Measurements from ENCODE around the gene SLC16A3. TPM values are rescaled to one million over a fixed set of nuclear protein-coding genes. Genes with fewer than 3 reads are reported as not detected.

Gene SLC16A3
- total and polyA plus RNA-seq, 9 of the 15 experiments (the other 6 are each of a cell fraction or from before 2014, with no cell fraction given): 0.11 to 5.4 (median 1.2) TPM; not detected in 2

GRCh38 chr17:82281076-82281475 lies 52.2 kb downstream of the SLC16A3 start:
- Histone ChIP-seq H3K9me3 (replicated peaks; ENCODE audit: control insufficient read depth, insufficient read depth, low read depth, low read length) (no peaks in the 10 kb centered on the region), H3K9me1 (ENCODE audit: control insufficient read depth, insufficient read depth, low read length) (no peaks in the 10 kb centered on the region), H4K20me1 (replicated peaks; ENCODE audit: control insufficient read depth, insufficient read depth, low read length) (no peaks in the 10 kb centered on the region), H3K9ac (ENCODE audit: insufficient read depth in 1 of 2, low read depth in 2 of 2, low read length in 2 of 2) (peak overlapping the region in 1 of 2 experiments; percentile 66; a peak in 1 of 4 replicates), H2AFZ (ENCODE audit: low read depth, low read length) (no peak overlapping the region), H3K79me2 (ENCODE audit: control insufficient read depth, insufficient read depth, low read length) (no peaks in the 10 kb centered on the region), H3K27ac (ENCODE audit: extremely low read depth, low read depth, low read length) (no peak overlapping the region; the same call in 2 of the 3 replicates), H3K4me1 (replicated peaks in 1 of 2; ENCODE audit: control insufficient read depth in 2 of 2, insufficient read depth in 2 of 2, low read length in 2 of 2) (peaks cover 5 to 46% of the 10 kb centered on the region in 2 experiments; a peak in 3 of 5 replicates), H3K4me2 (ENCODE audit: insufficient read depth, low read length) (no peak overlapping the region), H3K27me3 (ENCODE audit: control insufficient read depth in 2 of 2, insufficient read depth in 2 of 2, low read length in 2 of 2) (no peaks in the 10 kb centered on the region), H3K4me3 (no peak overlapping the region), H3K36me3 (ENCODE audit: control insufficient read depth, insufficient read depth, low read length) (no peaks in the 10 kb centered on the region)
- in situ Hi-C loops (cut with MboI) (no loop called here), intact Hi-C loops (cut with micrococcal nuclease) (no loop called here)
- BruUV-seq (replicated peaks): no TSS peak
- FAIRE-seq: no peak
- CTCF ChIA-PET (ENCODE audit: low intra/inter-chr PET ratio): interaction anchor here (0.7 kb wide), 1 partner anchor 182 kb away, joined by 3 read pairs; no protein-coding TSS in a partner anchor
- POLR2A ChIA-PET: interaction anchor here (0.6 to 1.3 kb wide), 3 partner anchors 9 to 10 kb away, joined by 3 to 5 read pairs (median 4); no protein-coding TSS in a partner anchor
- no peak for TF ChIP-seq ZNF347 (CRISPR knock-in tag; IDR thresholded peaks at IDR 0.05; ENCODE audit: low read depth)
- TF ChIP-seq U2AF2 (optimal IDR thresholded peaks at IDR 0.05; ENCODE audit: low read depth, low read length): no peak
- 0 out of 2 replicates have a peak, but pooled peaks have one; percentile 33 for TF ChIP-seq ZNF134 (CRISPR knock-in tag; conservative IDR thresholded peaks at IDR 0.05)
- no peak for TF ChIP-seq ZNF766 (CRISPR knock-in tag; conservative IDR thresholded peaks at IDR 0.05)
- TF ChIP-seq MTF1 (CRISPR knock-in tag; IDR thresholded peaks at IDR 0.05; ENCODE audit: borderline replicate concordance): no peak
- DNase-seq (ENCODE audit: extremely low read depth in 1 of 4, low spot score in 3 of 4): no peak
- WGBS (ENCODE audit: insufficient coverage, low coverage, missing lambda C conversion rate): 47% methylated on average over 7 of the region's 7 CpGs
- no peak for ATAC-seq
